ENCODE results near the gene DIPK1C.

DNA sequence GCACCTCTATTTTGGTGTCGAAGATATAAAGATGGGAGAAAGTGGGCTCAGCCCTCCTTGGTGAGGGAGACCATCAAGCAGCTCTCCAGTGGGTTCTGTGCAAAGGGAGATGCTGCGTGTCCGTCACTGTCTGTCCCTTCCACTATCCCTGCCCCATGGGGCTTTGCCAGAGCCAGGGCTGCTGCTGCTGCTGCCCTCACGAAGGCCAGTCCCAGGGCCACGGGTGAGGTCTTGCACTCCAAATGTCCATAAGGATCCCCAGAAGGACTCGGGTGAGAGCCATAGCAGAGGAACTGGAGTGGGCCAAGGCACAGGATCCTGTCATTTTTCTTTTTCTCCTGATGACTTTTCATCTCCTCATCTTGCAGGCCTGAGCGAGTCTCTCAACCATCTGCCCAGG, 3.7 kb upstream of the DIPK1C start:
- TF ChIP-seq, protein P1, sequence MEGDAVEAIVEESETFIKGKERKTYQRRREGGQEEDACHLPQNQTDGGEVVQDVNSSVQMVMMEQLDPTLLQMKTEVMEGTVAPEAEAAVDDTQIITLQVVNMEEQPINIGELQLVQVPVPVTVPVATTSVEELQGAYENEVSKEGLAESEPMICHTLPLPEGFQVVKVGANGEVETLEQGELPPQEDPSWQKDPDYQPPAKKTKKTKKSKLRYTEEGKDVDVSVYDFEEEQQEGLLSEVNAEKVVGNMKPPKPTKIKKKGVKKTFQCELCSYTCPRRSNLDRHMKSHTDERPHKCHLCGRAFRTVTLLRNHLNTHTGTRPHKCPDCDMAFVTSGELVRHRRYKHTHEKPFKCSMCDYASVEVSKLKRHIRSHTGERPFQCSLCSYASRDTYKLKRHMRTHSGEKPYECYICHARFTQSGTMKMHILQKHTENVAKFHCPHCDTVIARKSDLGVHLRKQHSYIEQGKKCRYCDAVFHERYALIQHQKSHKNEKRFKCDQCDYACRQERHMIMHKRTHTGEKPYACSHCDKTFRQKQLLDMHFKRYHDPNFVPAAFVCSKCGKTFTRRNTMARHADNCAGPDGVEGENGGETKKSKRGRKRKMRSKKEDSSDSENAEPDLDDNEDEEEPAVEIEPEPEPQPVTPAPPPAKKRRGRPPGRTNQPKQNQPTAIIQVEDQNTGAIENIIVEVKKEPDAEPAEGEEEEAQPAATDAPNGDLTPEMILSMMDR (conservative IDR thresholded peaks at IDR 0.05; ENCODE audit: low read depth in 2 of 2) = no peak
- no peak for TF ChIP-seq CREB1 (CRISPR knock-in tag; IDR thresholded peaks at IDR 0.05; ENCODE audit: low read depth)
